LoVo (cell line): ENCODE measurements around the gene NEUROG3.

ENCODE experiments used
- DNase-seq: peaks from one replicate; pipeline ENCODE4 v3.0.0-alpha.2; 2016; ENCODE audit warnings: low spot score

Gene NEUROG3

GRCh38 chr10:69573056-69573806 is at the start of gene NEUROG3:
Gene NEUROG3, minus strand, starts transcription at chr10:69573422. Its CDS starts 379 bp downstream, at chr10:69573043.
- DNase-seq, result no peak

GRCh38 chr10:69620625-69621024 is 47.4 kb upstream of the NEUROG3 start:
- DNase-seq, result no peak

- DNase-seq, result no peak
These were observed 46.4 kb upstream of the NEUROG3 start for GRCh38 chr10:69619626-69620025.

- no peak for DNase-seq
These were observed 45.5 kb upstream of the NEUROG3 start for GRCh38 chr10:69618746-69619145.

- no peak for DNase-seq
These were observed 43.1 kb upstream of the NEUROG3 start for GRCh38 chr10:69616358-69616757.

DNA sequence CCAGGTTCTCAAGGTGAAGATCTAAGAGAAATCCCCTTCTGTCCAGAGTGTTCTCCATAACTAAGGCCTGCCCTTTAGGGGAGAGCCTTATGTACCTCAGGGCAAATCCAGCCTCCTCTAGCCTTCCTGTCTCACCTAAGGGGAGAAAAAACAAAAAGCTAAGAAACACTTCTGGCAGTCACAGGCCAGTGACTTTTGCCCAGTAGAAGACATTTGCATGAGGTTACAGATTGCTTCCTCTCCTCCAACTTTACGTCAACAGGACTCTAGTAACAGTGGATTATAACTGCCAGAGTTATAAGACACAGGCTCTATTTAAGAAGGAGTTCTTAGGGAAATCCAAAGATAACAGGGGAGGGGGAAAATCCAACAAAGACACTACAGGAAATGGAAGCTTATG is 40.9 kb upstream of the NEUROG3 start:
- no peak for DNase-seq

- no peak for DNase-seq
These were observed 39.5 kb upstream of the NEUROG3 start for GRCh38 chr10:69612760-69613159.

- no peak for DNase-seq
These were observed 35.9 kb upstream of the NEUROG3 start for GRCh38 chr10:69609077-69609476.

DNA sequence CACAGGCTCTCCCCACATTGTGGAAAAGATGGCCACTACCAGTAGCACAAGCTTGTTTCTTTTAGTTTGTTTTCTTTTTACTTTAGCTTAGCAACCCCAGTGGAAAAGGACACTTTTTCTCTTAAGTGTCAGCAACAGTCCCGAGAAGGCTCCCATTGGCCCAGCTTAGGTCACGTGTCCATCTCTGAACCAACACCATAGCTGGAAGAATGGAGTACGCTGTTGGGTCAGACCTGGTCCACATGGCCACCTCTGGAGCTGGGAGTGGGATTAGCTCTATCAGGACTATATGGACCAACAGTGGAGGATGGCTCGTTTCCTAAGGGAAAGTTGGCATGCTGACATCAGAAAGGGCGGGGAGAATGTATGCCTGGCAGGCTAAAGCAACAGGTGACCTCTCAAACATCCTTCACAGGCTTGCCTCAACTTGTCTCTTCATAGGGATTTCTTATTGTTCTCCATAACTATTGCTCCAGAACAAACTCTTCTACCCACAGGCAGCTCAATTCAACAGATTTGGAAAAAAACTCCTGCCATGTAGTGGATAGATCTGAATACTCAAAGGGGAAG is 27.6 kb upstream of the NEUROG3 start:
- DNase-seq, result no peak

DNA sequence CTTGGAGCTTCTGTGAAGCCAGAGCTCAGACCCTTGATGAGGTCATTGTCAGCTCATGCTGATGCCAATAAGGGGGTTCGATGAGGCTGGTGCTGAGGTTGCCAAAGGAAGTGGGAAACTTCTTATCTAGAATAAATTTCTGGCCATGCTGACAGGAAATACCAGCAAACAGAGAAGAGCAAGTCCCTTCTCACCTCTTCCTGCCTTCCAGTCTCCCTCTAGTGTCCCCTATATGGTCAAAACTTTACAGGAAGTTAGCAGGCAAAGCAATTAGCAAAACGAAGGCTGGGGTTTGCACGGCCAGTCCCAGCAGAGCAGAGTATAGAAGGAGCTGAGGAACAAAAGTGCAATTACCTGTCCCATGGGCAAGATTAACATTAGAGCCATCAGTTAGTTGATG is 15.1 kb upstream of the NEUROG3 start:
- DNase-seq, result no peak

DNA sequence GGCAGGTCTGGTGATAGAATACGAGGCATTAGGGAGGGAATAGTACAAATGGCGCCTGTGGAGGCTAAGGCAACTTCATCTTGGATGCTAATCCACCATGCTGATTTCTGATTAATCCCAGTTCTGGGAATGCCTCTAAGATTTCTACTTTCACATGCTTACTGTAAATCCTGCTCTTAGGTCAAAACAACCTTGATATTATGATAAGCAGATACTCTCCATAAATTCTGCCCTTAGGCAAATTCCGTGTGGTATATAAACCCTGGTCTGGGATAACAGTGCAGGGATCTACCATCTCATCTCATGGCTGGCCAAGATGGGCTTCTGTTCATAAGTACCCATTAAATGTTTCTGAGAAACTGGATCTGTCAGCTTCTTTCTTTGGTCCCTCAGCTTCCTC is 11.4 kb upstream of the NEUROG3 start:
- DNase-seq, result no peak

DNA sequence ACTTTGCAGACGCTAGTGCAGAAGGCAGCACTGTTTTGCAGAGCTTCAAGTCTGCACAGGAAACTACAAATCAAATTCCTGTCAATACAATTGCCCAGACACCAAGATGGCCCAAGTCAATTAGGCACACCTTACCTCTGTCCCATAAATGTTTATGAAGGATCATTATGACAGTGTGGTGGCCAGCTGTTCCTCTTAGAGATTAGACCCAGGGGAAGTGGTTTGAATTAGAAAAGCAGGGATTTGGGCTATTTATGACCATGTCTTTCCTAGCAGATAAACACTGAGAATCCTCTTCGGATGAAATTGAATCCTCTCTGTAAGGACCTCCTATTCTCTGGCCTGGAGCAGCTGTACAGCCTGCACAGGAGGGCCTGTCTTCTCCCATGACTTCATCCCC is 9.9 kb upstream of the NEUROG3 start:
- no peak for DNase-seq

- DNase-seq, result no peak
These were observed 7.2 kb upstream of the NEUROG3 start for GRCh38 chr10:69580435-69580834.

DNA sequence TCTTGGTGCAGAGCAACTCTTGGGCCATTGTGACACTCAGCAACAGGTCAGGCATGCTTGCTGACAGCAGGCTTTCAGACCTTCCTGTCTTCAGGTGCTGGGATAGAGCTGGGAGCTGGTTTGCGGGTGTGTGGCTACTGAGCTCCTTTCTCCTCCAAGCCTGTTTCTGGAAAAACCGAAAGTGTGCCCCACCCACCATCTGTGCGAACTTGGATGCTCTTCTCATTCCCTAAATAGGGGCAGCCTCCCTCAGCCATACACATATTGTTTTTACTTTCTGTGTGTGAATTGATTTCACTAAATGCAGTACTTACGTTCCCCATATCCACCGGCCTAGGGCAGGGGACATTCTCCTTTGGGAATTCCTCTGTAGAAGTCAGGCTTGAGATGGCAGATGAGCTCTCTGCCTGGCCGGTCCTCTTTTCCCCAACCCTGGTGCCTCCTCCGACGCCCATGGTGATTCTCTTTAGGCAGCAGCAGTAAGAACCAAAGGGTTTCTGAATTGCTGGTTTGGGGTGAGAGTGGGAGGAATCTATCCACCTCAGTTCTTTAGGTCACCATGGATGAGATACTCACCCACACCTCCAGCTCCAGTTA is 6.3 kb upstream of the NEUROG3 start:
- DNase-seq, result no peak

DNA sequence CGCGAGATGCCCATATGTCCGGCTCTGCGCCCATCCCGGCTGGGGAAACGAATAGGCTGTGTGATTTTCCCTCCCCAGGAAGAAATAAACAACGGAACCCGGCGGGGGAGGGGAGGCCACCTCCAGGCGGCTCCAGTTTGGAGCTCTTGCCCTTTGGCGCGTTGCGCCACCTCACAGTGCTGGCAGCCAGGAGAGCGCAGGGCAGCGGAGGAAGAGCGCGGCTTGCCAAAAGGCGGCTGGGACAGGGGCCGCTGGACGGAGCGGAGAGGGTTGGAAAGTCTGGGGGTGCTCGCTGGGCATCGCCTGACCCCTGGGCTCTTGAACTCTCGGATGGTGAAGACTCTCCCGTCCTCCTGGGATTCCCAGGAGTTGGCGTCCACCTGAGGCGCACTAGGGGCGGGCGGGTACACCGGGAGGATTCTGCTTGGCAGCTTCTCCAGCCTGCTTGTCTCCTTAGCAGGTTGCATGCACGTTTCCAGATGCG is 5.3 kb upstream of the NEUROG3 start:
- DNase-seq, result no peak

DNA sequence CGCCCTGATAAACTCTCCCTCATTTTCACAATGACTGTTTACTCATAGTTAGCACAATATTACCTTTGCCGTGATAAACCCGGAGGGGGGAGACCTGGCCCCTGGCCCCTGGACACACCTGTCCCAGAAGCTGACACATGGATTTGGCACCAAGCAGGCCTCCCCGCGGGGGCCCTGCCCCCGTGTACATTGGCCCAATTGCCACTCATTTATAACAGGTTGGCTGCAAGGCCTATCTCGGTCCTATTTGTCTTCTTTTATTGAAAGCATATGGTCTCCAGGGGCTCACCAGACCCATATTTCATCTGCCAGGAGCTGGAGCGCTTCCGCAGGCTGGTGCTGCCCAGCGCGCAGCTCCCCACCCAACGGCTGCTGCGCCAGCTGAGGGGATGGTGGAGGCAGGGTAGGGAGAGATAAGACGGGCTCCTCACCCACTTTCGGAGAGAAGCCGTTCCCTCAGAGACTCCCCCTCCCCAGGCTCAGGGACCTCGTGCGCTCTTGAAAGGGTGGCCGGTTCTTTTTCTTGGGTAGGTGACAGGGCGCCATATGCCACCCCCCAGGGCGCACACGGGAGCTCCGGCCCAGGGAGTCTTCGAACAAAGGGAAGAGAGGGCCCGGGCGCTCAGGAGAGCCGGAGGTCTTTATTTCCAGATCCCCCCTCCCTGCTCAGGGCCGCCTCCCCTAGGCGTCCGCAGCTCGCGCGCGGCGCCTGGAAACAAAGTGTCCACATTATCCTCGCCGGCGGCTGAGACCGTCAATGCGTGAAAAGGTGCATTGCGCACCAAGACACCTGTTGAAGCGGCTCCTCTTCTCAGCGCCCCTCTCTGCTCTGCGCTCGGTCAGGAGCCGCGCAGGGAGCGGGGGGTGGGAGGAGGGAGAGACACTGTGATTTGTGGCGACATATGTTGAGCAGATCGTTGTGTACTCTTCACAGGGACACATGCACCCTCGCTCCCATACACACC is 4.3 kb upstream of the NEUROG3 start:
- DNase-seq, result no peak

- DNase-seq, result no peak
These were observed 3.3 kb upstream of the NEUROG3 start for GRCh38 chr10:69576334-69577011.

DNA sequence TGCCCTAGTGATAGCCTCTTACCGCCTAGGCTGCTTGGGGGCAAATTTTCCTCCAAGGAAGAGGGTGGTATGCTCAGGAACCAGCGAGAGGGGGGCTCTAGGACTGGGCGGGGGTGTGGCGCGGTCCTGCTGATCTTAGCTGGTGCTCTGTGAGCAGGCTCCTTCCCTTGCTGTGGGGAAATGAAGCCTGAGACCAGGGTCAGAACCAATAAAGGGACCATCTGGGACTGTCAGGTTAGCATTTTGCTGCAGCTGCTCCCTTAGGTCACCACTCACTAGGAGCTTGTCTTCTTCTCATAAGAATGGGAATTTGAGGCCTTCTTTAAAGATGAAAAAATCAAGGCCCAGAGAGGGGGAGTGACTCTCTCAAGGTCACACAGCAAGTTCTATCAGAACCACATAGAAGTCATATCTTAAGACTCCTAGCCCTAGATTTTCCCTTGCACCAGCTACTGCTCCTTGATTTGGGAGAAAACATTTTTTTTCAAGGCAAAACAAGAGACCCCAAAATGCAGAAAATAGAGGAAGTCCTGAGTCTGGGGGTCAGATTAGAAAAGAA is 2.0 kb upstream of the NEUROG3 start:
- DNase-seq, result no peak

DNA sequence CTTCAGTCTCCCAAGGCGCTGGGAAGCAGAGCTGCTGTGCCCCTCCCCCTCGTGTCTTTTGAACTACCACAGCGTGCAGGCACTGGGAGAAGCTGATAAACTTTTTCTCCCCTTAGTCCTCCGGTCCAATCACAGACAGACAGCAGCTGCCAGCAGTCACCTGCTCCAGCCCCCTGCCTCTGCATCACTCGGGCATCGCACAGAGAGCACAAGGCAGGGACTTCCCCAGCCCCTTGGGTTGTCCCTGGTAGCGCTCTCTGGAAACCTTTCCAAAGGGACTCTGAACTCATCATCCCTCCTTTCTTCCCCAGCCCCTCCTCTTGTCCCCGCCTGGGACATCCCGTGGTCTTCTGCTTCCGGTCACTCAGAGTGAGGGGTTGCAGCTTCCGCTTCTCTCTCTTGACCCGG is 1.4 kb upstream of the NEUROG3 start:
- no peak for DNase-seq

DNA sequence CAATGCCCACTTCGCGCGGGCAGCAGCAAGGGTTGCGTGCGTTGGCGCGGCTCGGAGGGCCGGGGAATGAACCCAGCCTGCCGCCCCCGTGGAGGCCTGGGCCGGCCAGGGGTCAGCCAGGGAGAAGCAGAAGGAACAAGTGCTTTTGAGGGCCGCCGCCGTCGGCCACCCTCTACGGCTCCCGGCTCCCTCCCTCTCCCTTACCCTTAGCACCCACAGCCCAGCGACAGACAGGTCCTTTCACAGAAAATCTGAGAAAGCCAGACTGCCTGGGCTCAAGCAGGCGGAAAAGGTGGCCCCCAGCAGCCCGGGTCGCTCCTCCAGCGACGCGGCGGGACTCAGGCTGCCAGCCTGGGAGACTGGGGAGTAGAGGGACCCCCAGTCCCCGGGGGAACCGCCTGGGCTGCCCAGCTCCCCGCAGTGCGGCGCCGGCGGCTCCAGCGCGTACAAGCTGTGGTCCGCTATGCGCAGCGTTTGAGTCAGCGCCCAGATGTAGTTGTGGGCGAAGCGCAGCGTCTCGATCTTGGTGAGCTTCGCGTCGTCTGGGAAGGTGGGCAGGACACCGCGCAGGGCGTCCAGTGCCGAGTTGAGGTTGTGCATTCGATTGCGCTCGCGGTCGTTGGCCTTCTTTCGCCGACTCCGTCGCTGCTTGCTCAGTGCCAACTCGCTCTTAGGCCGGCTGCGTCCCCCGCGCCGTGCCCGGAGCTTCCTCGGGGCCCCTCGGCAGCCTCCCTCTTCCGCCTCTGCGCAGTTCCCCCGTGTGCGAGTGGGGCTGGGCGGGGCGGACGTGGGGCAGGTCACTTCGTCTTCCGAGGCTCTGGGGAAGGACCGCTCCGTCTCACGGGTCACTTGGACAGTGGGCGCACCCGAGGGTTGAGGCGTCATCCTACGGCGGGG is 815 bp downstream of the NEUROG3 start:
- no peak for DNase-seq
